GM12872 (cell line): ENCODE data around the gene MAP2K7.

ENCODE experiments used
- TF ChIP-seq, protein P1 (sequence below): IDR thresholded peaks from 3 replicates; pipeline ENCODE4 v1.5.1; 2011; ENCODE audit warnings: low read depth, mild to moderate bottlenecking, low read length, moderate library complexity; ENCODE audit not compliant: insufficient read depth

Gene MAP2K7

DNA sequence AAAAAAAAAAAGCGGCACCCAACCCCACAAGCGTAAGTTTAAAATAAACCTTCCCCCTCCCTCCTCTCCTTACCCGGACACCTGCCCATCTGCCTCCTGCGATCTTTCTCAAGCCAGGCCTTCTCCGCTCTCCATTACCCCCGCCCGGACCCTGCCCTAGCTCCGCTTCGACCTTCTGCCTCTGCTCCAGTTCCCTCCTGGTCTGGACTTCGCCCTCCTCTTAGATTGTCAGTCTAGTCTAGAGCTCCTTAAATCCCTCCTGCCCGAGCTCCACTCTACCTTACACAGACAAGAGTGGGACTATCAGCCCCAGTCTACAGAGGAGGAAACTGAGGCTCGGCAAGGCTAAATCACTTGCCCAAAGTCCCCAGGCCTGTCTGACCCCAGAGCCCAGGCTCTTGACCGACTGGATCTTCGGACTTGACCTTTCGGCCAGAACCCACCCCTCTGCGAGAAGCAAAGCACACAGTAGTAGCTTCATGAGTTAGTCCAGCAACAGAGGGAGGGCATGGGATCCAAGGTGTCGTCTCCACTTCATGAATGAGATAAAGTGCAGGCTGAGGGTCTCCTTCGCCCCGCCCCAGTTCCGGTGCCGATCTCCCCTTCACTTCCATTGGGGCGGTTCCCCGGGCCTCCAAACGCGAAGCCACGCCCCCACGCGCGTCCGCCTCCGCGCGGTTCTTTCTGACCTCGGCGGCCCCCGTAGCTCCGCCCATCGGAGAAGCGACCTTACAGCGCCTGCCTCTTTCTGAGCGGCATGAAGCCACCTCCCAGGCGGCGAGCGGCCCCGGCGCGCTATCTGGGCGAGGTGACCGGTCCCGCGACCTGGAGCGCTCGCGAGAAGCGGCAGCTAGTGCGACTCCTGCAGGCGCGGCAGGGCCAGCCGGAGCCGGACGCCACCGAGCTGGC is 16.2 kb downstream of the MAP2K7 start, which contains the start of gene SNAPC2:
Gene SNAPC2, plus strand, starts transcription at position 729 of the 909 bp plus-strand sequence. Its CDS starts 29 bp downstream, at position 758.
- TF ChIP-seq, protein P1, sequence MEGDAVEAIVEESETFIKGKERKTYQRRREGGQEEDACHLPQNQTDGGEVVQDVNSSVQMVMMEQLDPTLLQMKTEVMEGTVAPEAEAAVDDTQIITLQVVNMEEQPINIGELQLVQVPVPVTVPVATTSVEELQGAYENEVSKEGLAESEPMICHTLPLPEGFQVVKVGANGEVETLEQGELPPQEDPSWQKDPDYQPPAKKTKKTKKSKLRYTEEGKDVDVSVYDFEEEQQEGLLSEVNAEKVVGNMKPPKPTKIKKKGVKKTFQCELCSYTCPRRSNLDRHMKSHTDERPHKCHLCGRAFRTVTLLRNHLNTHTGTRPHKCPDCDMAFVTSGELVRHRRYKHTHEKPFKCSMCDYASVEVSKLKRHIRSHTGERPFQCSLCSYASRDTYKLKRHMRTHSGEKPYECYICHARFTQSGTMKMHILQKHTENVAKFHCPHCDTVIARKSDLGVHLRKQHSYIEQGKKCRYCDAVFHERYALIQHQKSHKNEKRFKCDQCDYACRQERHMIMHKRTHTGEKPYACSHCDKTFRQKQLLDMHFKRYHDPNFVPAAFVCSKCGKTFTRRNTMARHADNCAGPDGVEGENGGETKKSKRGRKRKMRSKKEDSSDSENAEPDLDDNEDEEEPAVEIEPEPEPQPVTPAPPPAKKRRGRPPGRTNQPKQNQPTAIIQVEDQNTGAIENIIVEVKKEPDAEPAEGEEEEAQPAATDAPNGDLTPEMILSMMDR: no peak

- TF ChIP-seq, protein P1: no peak
Observed at GRCh38 chr19:7920519-7921301, 17.0 kb downstream of the MAP2K7 start.

- TF ChIP-seq, protein P1: no peak
Observed at GRCh38 chr19:7921302-7921966, 17.8 kb downstream of the MAP2K7 start.

- TF ChIP-seq, protein P1: no peak
Observed at GRCh38 chr19:7921967-7922835, 18.5 kb downstream of the MAP2K7 start.

DNA sequence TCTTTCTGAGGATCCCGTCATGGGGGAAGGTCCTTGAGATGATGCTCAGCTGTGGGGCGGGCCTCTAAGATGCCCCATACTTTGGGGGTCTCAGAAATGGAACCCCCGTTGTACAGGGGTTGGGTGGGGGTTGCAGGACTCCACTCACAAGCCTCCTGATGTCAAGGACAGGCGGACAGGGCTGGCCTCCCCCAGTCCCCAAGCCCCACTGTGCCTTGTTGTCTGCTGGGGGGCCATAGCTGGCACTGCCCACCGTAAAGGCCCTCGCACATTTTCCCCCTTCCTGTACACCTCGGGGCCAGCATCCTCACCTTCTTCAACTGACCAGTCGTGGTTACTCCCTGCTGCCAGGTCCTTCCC is 19.1 kb downstream of the MAP2K7 start:
- TF ChIP-seq, protein P1: no peak

DNA sequence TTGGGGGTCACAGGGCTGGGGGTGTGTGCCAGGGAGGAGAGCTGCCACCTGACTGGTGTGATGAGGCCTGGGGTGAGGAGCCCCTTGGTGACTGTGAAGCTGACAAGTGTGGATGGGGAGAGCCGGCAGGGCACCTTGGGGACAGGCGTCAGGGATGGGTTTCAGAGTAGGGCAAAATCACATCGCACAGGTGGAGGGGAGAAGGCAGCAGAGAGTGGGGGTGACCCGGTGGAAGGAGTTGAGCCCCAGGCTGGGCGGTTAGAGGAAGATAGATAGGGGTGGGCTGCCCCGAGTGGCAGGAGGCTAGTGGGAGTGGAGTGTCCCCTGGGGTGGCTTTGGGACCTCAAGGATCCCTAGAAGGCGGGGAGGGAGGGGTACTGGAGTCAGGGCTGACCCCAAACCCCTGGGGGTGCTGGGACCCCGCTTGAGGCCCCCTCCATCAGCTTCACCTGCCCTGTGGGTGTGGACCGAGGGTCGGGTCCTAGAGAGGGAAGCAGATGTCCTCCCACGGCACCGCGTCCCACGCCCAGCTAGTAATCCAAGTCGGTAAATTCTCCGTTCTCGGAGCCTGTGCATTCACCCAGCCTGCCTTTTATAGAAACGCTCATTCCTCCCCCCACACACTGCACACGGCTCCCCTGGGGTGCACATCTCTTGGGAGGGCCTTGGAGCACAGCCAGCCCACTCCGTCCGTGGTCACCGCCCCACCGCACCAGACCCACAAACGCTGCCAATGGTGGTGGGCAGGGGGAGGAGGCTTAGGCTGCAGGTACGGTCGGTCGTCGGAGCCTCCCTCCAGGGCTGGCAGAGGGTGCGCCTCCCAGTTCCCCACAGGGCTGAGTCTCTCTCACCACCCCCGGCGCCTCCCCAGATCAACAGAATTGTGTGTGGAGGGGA is 19.9 kb downstream of the MAP2K7 start:
- TF ChIP-seq, protein P1: no peak
